Stimulated activated CD4-positive, alpha-beta T cell treated with anti-CD3 and anti-CD28 coated beads, Interleukin-2, amount 100 ng/mL, for 24 hours (primary cell): ENCODE measurements around the gene PASK.
"Not testable (repeated sequence)": the region's sequence is repeated elsewhere in the genome, so short reads cannot be mapped to it uniquely, and the experiment has no call there.

Experiments used
- DNase-seq, 2 donors: peaks; one replicate each; pipeline ENCODE4 v3.0.0-alpha.2; 2020

Gene PASK

DNA sequence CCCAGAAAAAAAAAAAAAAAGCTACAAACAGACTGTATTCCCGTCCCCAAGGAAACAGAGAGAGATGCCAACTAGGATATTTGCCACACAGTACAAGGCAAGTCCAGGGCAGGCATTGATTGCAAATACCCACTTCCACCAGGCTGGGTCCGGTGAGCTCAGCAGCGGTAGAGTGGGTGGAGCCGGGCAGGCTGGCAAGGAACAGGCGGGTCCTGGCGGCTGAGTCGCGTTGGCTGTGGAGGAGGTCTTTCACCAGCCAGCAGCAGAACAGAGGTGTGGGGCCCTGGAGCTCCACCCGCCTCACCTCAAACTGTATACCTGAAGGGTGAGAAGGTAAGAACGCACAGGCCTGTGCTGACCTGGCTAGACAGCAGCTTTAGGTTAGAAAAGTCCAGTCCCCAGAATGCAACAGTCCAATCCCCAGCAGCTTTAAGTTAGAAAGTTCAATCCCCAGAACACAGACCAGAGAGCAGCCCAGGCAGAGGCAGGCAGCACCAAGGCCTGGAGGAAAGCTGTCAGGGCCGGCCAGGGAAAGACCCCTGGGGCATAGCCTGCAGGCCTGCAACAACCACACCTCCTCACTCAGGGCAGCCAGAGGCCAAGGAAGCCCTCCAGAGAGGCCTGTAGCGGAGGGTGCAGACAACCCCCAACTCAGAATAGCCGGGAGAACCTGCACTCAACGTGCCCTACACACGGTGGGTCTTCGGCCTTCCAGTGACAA, 25.3 kb downstream of the PASK start:
- peak in 1 of 2 donors; percentile 53 for DNase-seq

GRCh38 chr2:241122376-241123002, 26.8 kb downstream of the PASK start:
- DNase-seq: no peak

DNA sequence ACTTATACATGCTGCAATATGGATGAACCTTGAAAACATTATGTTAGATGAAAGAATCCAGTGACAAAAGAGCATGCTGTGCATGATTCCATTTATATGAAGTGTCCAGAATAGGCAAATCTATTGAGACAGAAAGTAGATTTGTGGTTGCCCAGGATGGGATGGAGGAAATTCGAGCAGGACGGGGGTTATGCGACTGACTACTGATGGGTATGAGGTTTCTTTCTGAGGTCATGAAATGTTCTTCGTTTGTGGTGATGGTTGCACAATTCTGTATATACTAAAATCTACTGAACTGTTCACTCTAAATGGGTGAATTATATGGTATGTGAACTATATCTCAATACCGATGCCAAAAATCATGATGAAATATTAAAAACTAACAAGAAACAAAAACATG, 28.3 kb downstream of the PASK start:
- DNase-seq: no peak

GRCh38 chr2:241120440-241120839, 28.8 kb downstream of the PASK start:
- DNase-seq: no peak

- DNase-seq: no peak
These were observed 30.4 kb downstream of the PASK start for GRCh38 chr2:241118737-241119505.

- no peak for DNase-seq
These were observed 32.4 kb downstream of the PASK start for GRCh38 chr2:241116606-241117560.

- DNase-seq: no peak
These were observed 33.9 kb downstream of the PASK start for GRCh38 chr2:241115361-241115760.

- no peak for DNase-seq
These were observed 34.4 kb downstream of the PASK start for GRCh38 chr2:241114836-241115235.

GRCh38 chr2:241112592-241112991, 36.7 kb downstream of the PASK start:
- DNase-seq: peak in 1 of 2 donors; percentile 52

DNA sequence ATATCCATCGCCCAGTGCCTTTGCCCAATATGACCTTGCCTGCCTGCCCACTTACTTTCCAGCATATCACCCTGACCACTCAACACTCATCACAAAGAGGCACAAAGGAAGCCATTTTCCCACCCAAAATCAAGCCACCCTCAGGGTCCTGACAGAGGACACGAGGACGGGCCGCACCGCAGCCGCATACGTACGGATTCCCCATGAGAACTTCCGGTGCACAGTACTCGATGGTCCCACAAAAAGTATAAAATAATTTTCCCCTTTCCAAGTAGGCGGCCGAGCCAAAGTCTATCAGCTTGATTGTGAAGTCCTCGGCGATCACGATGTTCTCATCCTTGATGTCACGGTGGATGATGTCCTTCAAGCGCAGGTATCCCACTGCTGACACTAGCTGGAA, 37.2 kb downstream of the PASK start:
- no peak for DNase-seq

DNA sequence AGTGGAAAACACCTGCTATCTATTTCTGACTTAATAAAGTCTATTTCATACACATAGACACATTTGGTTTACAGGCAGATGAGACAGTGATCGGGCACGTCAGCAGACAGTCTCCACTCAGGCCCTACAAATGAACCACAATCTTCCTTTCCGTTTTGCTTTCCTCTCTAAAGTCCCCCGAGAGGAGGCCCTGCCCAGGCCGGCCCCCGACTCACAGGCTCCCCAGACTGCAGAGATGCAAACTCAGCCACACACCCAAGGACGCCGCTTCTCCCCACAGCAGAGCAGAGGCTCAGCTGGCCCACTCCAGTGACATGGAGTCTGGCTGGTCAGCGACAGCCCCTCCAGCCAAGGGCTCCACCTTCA, 37.8 kb downstream of the PASK start:
- peak in 1 of 2 donors; percentile 20 for DNase-seq

- DNase-seq: no peak
These were observed 38.4 kb downstream of the PASK start for GRCh38 chr2:241110607-241111439.

- DNase-seq: no peak
These were observed 39.1 kb downstream of the PASK start for GRCh38 chr2:241110089-241110606.

GRCh38 chr2:241109210-241110088, 39.8 kb downstream of the PASK start:
- DNase-seq: peak in 1 of 2 donors; percentile 30

DNA sequence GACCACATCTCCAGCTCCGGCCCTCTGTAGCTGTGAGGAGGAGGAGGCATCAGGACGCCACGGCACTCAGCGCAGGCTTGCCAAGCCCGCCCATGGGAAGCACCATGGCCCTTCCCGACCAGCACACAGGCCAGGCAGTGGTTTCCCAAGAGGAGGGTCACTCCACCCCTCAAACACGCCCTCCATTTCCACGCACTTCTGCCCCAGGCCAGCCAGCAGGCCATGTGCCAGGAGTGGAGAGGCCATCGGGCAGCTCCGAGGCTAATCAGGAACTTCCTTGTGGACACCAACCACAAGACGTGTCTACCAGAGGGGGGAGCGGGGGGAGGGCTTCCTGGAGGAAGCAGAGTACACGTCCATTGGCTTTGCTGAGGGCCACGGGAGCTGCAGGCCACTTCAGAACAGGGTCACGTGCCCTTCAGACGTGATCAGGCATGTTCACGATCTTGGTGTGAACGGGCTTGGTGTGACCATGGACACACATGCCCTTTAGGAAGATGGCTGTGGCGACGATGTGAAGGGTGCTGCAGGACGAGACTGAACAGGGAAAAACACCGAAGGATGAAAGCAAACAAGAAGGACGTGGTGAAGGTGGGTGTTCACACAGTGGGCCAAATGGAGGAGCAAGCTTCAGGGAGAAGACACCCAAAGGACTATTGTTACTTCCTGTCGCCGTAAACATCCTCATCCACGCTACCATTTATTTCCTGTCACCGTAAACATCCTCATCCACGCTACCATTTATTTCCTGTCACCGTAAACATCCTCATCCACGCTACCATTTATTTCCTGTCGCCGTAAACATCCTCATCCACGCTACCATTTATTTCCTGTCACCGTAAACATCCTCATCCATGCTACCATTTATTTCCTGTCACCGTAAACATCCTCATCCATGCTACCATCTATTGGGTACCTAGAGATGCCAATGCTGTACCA, 40.7 kb downstream of the PASK start:
- DNase-seq: no peak

- no peak for DNase-seq
These were observed 42.1 kb downstream of the PASK start for GRCh38 chr2:241107031-241107783.

DNA sequence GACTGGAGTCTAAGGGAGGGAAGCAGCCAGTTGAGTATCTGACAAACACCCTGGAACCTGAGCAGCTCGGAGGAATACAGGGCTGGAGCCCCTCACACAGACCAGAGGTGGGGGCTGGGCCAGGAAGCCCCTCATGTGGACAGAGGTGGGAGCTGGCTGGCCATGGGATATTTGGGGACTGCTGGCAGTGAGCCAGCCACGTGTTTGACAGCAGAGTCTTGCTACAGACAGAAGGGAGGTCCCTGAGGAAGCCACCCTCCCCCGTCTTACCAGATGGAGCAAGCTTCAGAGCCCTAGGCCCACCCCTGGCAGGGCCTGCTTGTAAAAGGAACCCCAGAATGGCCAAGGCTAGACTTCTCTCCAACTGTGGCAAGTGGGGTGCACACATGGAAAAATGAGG, 43.6 kb downstream of the PASK start:
- DNase-seq: no peak

- DNase-seq: not testable (repeated sequence)
These were observed 44.7 kb downstream of the PASK start for GRCh38 chr2:241104611-241105010.

DNA sequence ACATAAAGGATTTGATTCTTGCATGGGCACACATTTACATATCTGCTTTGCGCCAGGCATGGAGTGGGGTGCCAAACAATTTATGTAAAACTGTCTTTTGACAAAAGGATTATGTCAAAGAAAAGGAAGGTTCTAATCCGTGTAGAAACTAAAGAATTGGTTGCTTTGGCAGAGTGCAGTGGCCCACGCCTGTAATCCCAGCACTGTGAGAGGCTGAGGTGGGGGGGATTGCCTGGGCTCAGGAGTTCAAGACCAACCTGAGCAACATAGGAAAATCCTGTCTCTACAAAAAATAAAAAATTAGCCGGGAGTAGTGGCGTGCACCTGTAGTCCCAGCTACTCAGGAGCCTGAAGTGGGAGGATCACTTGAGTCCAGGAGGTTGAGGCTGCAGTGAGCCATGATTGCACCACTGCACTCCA, 46.1 kb downstream of the PASK start:
- DNase-seq: no peak
